NCI-H2029 (cell line): ENCODE measurements around the gene TENT5A.
A peak's percentile ranks its signal among the peaks of the same experiment; 100 is the strongest.
"Not testable (repeated sequence)": the region's sequence is repeated elsewhere in the genome, so short reads cannot be mapped to it uniquely, and the experiment has no call there.

Experiments used
- DNase-seq: peaks from one replicate; lab custom pipeline; 2025; lab: John Stamatoyannopoulos, UW

The TENT5A gene

DNA sequence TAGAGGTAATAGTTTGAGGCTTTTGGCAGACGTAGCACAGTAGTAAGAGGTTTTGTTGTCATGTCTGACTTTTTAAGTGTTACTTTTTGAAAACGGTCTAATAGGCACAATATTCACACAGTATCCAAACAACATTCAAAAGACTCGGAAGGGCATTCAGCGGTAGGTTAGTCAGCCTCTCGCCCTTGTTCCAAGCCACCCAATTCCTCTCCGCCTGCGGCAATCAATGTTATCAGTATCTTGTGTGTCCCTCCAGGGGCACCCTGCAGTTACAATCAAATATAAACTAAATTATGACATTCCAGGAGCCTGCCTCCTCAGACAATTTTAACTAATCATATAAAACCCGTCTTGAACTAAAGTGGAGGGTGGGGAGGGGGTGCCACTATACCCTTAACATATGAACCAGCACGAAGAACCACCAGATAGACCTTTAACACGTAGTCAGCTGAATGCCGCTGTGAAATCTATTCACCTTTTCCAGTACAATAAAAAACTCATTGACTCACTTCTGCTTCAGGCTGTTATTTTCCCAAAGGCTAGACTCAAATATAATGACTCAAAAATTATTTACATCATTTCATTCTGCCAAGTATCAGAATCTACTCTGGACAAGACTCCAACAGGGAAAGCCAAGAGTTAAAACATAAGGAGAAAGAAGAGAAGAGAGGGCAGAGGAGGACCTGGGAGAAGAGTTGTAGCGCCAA lies 1.6 kb downstream of the TENT5A start:
- DNase-seq = no peak

DNA sequence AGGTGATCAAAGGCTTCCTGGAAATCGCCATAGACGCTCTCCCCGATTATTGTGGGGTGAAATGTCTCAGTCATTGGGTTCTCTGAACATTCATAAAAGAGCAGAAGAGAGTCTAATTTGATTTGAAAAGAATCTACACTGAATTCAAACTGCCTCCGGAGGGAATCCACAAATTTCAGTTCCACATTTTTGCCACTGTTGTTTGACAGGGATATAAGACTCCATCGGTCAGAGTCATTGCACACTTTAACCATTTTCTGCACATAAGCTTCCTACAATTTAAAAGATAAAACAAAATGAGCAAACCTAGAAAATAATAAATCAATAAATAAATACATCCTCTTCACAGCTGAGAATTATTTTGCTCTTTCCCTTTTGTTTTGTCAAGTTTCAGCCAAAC lies 2.3 kb downstream of the TENT5A start:
- DNase-seq = no peak

DNA sequence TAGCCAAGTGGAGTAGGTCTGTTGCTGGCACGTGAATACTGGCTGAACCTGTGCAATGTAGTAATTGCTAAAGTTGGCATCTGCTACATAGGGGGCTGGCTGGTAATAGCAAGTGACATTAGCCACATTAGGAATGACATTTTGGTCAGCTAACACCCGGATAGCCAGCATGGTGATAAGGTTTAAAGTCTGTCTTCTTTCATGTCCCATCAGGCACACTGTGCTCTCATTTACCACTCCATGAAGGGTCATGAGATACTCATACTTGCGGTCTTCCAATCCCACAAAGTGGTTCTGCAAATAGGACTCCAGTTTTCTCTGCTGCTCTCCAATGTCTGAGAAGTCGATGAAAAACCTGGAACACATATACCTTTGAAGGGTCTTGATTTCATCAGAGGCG lies 2.8 kb downstream of the TENT5A start:
- peak; percentile 55 for DNase-seq

DNA sequence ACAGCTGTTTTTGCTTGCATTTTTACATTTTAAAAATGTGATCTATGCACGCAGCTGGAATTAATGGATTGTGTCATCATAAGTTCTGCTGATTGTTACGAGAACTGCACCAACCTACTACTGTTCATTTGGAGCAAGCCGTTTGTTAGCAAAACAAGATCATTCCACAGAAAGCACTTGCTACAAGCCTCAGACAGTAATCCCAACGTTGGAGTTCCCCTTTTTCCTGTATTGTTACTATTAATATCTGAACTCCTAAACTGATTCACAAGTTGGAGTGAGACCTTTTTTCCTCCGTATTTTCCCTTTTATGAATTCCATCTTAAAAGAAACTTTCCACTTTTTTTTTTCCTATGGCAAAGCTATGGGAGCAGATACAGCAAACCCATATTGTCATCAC lies 3.5 kb downstream of the TENT5A start:
- no peak for DNase-seq

DNA sequence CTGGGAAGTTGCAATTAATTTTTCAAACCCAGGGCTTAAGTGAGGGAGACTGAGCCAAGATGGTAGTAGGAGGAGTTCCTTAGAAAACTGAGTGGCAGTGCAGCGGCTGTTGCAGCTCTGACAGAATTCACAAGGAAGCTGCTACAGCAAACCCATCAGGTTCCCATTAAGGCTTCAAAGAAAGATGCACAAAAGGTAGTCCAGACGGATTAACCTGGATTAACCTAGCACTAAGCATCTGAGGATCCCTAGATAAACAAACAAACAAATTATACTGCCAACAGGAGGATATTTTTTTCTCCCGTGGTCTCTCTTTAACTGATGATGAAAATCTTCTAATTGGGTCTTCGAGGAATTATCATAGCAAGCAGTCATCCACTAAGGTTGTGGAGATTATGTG lies 5.2 kb downstream of the TENT5A start:
- no peak for DNase-seq

DNA sequence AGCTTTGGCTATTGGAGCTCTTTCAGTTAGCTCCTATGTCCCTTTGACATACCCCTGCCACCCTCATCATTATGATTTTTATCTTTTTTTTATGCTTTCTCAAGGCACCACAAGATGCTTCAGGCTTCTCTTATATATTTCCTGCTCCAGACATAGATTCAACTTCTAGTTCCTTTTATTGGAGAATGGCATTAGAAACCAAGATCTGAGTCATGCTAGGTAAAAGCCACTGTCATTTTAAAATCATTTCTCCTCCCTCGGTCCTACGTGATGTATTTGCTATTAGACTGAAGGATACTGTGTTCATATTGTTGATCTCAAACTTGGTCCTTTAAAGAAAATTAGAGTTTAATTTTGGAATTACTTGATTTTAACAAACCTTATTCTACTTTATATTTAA lies 8.3 kb downstream of the TENT5A start:
- no peak for DNase-seq

DNA sequence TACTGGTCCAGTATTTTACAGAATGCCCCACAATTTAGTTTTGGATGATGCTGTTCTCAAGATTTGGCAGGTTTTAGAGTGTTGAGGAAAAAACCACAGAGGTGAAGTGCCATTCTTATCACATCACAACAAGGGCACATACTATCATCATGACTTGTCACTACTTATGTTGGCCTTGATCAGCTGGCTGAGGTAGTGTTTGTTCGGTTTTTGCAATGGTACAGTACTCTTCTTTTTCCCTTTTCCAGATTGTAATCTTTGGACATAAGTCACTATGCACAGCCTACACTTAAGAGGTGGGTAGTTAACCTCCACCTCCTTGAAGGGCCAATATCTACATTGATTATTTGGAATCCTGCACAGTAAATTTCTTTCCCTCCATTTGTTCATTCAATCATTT lies 8.8 kb downstream of the TENT5A start:
- no peak for DNase-seq

DNA sequence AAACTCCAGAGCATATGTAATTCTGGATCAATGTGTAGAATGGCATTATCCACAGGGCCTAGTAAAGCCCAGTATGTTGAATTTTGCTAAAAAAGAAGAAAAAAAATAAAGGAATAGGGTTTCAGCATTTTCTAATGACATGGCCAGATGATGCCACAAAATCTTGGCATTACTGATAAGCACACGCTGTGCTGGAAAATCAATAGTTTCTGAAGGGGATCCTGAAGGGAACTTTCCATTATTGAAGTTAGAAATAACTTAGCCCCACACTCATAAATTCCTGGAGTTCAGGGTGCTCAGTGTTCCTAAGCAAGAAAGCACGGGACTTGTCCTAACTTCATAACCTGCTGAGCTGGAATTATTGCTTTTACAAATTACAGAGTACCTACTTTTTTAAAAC lies 10.8 kb downstream of the TENT5A start:
- DNase-seq = no peak

DNA sequence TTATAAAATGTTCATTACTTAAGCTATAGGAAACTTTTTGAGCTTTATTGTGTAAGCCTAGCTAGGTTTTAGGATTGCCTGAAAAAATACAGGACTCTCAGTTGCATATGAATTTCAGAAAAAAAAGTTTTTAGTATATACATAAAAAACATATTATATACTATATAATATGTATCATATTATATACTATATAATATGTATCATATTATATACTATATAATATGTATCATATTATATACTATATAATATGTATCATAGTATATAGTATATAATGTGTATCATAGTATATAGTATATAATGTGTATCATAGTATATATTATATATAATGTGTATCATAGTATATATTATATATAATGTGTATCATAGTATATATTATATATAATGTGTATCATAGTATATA lies 11.9 kb downstream of the TENT5A start:
- not testable (repeated sequence) for DNase-seq

DNA sequence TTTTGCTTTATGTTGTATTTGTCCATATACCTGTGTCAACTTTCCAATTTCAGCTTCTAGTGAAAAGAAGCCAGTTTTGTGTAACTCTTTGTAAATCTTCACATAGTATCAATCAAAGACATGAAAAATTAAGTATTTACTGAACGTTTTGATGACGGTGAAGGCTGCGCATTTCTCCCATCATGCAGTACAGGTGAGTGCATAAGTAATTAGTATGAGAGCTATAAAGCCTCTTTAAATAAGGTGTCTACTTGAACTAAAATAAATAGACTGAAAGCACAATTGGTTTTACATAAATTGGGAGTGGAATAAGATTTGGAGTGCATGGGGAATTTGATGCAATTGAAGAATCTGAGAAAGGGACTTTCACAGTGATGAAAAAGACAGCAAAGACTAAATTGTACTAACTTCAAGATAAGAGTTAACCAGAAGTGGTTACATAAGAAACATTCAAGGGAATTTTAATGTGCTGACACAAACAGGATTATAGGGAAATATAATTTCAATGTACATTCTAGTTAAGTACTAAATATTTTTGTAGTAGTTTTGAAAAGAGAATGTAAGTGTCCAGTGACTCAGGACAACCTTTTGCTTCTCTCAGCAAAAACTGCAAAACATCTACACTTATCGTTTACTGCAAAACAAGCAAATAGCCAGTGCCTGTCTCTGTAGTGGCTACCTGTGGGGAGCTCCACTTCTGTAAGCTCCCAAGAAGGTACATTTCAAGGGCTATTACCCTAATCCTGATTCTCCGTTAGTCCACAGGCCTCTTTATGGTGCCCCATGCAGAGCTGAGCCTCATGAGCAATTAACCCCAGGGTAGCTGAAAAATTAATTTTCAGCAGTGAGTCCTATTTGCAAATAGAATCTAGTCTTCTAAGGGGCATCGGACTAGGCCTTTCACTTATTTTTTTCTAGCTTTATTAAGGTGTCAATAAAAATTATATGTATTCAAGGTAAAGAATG lies 13.0 kb downstream of the TENT5A start:
- no peak for DNase-seq

DNA sequence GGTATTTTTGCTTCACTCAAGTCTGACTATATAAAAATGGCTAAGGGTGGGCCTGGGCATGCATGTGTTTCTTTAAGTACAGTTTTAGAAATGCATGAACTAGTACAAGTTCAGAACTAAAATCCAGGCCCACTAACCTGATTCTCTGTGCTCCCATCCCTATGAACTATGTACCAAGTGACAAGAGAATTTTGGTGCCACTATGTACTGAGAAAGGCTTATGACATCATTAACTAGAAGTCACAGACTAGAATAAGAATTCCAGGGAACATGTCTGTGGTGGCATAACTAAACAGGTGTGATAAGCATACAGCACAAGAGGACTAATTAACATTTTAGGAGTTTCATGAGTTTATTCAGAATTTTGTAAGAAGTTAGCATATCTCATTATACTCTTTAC lies 16.1 kb downstream of the TENT5A start:
- no peak for DNase-seq

DNA sequence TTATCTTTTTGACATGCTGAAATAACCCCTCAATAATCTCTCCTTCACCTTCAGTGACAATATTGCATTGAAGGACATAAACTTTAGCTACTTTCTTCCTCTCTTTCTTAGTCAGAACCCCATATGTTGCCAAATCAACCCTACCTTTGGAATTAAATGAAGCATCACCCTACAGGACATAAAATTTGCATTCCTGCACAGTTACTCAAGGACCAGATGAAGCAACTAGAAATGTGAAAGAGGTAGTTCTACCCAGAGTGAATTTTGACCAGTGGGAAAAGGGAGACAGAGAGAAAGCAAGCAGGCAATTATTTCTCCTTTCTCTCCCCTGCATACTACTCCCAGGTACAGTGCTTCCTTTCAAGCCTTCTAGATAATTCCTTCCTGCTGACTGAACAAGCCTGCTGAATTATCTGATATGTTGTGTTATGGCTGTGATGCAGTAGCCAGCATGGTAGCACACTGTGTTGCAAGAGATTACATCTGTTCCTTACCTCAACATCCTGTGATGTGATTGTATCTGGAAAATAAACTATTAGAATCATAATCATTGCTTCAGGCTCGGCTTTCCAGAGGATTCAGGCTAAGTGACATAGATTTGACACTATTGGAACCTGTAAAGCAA lies 16.6 kb downstream of the TENT5A start:
- no peak for DNase-seq

DNA sequence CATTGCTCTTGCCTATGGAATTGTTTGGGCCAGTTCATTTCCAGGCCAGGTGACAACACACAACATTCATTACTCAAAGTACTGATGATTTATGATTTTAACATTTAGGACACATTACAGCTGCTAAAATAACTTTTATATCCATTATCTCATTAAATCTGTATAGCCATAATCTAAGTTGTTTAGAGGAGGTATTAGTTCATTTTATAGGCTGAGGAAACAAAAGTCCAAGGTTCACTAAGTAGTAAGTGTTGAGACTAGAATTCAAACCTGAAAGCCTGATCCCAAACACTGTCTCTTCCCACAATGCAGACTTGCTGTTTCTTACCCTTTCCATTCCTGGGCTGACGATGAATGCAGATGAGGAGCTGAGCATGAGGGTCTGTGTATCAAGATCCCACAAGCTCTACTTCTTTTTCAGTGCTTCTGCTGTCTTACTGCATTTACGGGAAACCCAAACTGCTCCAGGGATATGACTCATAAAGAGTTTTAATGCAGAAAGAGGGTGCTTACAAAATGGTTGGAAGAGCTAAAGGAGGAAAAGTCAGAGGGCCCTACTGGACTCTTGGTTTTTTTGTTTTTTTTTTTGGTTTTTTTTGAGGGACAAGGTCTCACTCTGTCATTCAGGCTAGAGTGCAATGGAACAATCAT lies 17.9 kb downstream of the TENT5A start:
- DNase-seq = no peak

DNA sequence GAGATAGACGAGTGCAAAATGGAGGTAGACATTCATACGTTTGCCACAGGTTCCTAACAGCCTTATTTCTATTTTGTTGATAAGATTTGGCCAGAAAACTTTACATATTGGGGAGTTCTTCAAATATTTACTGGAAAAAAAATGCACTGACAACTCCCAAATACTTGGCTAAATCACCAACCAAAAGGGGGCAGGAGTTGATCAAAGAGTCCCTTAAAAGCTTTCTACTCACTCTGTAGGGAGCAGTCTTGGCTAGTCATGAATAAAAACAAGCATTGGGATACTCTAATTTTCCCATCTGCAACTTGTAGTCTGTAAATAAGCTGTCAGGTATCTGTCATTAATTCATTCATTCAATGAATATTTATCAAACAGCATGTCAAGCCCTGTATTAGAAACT lies 18.4 kb downstream of the TENT5A start:
- no peak for DNase-seq

DNA sequence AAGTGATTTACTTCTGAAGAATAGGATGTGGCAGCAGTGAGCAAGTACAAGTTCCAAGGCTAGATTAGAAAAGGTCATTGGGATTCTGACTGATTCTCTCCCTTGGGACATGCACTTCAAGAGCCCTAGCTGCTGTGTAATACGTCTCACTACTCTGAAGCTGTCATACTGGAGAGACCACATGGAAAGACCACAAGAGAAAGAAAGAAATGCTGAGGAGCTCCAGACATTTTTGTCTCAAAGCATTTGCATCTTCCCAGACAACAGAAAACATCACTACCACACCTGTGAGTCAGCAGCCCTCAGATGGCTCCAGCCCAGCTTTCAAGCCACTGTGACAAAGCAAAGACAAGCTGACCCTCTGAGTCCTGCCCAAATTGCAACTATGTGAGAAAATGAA lies 20.7 kb downstream of the TENT5A start:
- no peak for DNase-seq

DNA sequence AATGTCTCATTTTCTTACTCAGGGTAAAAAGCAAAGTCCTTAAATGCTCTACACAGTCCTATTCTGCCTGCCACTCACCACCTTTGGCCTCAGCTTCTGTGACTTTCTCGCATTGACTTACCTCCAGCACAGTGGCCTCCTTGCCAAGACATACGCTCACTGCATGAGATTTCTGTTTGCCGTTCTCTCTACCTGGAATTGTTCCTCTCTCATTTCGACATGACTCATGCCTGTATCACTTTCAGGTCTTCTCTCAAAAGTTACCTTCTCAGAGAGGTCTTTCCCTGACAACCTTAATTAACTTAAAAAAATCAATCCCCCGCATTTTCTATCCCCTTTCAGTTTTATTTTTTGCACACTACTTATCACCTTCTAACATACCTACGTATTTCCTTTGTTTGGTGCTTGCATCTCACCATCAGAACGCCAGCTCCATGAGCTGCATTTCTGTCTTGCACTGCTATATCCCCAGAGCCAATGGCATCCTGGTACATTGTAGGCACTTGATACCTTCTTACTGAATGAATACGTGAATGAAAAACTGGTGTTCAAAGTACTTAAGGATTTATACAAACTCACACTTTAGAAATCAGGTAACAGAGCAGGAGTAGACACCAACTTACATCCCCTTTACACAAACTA lies 24.5 kb downstream of the TENT5A start:
- no peak for DNase-seq

DNA sequence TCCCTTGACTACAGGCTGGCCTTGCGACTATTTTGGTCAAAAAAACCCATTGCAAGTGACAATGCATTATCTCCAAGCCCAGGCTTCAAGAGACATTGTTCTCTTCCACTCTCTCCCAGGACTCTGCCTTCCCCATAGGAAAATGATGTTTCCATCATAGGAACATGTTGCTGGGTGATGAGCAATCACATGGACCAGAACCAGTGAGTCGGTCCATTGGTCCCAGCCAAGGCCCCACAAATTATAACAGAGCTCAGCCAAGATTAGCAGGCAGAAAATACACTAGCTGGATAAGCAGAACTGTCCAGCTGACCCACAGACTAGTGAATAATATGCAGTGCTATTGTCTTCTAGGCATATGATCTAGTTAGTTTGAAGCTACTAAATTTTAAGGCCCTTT lies 27.4 kb downstream of the TENT5A start:
- DNase-seq = no peak

DNA sequence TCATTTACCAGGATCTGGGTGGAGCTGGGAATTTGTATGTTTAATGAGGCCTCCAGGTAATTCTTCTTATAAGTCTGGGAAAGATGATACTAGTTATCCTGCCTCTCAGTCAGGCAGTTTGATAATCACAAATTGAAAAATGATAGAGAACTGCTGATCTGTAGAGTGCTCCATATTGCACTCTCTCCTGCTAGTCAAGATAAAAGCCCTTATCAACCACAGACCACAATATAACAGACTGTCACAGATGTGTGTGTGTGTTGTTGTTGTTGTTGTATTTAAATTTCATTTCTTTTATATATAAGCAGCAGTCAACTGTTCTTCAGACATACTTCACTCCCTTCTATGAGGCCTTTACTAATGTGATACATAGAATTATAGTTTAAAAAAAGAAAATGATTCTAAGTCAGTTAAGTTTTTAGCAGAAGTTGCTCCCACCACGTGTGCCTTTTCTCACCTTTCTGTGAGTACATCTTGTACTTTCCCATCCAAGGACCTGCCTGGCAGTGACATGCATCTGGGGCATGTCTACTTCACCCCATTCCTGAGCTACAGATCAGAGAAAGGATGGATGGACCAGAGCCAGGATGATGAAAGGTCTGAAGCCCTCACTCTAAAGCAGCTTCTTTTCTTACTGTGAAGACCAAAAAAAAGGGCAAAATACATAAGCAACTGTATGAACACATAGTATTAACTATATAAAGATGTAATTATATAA lies 29.8 kb downstream of the TENT5A start:
- no peak for DNase-seq

DNA sequence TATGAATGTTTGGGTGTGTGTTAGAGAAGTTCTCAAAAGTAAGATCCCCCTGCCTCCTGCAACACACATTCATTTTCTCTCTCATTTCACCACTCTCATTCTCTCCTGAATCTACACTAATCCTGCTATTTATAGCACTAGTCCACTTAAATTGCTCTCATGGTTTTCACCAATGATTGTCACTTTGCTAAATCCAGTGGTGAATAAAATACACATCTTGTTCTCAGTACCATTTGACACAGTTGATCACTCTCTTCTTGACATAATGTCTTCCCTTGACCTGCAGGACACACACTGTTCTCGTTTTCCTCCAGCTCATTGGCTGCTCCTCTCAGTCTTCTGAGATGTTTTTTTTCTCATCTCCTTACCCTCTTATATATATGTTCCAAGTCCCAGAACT lies 32.1 kb downstream of the TENT5A start:
- DNase-seq = no peak

DNA sequence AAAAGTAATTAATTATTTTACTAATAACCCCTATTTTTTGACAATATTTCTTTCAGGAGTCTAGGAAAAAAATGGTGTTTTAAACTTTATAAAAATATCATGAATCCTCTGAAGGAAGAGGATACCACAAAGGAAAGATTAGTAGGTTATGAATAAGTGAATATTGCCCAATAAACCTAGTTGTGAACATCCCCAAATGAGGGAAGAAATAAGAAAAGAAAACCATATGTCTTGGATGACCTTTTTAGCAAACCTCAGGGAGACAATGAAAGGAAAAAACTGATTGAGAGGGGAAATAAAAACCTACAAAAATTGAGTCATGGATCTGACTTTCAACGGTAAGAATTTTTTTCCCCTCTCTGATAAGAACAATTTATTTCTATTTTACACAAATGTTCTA lies 34.4 kb downstream of the TENT5A start:
- no peak for DNase-seq

DNA sequence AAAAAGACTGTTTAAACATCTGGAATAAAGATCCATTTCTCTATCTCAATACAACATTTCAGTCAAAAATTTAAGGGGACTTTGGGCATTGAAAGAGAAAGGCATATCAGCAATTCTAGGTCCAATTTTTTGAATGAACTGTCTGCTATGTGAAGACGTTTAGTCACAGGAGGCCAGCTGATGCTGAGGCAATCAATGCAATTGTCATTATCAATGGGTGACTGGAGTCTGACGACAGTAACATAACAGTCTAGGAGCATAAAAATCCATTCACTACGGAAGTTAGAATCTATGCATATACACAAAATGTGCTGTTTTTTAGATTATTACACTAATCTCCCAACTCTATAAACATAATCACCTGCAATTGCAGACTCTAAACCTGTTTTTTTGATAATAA lies 37.8 kb downstream of the TENT5A start:
- no peak for DNase-seq
